ENCODE results near the gene DNAH14. TPM values are rescaled to one million over a fixed set of nuclear protein-coding genes. Genes with fewer than 3 reads are reported as not detected.

The DNAH14 gene
- total and polyA plus RNA-seq, 2 of the 4 experiments (the other 2 are of a cell fraction), result 2.7 to 3.6 TPM

- DNase-seq (no peak), ATAC-seq (ENCODE audit: low read depth) (no peak)
- Histone ChIP-seq H2BK20ac (ENCODE audit: low read depth, low read length) (no peak overlapping the region), H3K27ac (ENCODE audit: insufficient read depth, low read length) (no peak overlapping the region), H3K9ac (ENCODE audit: low read depth, low read length) (no peak overlapping the region), H3K27me3 (ENCODE audit: control insufficient read depth, insufficient read depth, low read length) (no peaks in the 10 kb centered on the region), H2AK9ac (replicated peaks; ENCODE audit: low read depth, low read length, poor library complexity) (no peak overlapping the region), H3K4me1 (ENCODE audit: control insufficient read depth, insufficient read depth, low read length) (no peaks in the 10 kb centered on the region), H4K5ac (ENCODE audit: low read depth, low read length) (no peak overlapping the region), H4K20me1 (ENCODE audit: insufficient read depth, low read length) (no peaks in the 10 kb centered on the region), H3K4me3 (ENCODE audit: insufficient read depth, low read depth, low read length) (no peak overlapping the region), H2AK5ac (ENCODE audit: low read depth, low read length) (no peak overlapping the region), H2AFZ (replicated peaks; ENCODE audit: low read length, poor library complexity) (no peak overlapping the region), H4K91ac (ENCODE audit: insufficient read depth, low read depth, low read length) (no peak overlapping the region), H3K9me1 (ENCODE audit: insufficient read depth, low read length) (no peaks in the 10 kb centered on the region), H3K23ac (ENCODE audit: low read depth, low read length) (no peak overlapping the region), H3K36me3 (ENCODE audit: control insufficient read depth, insufficient read depth, low read length) (no peaks in the 10 kb centered on the region), H2BK15ac (ENCODE audit: low read depth, low read length) (no peak overlapping the region), H3K14ac (replicated peaks; ENCODE audit: low read depth, low read length) (no peak overlapping the region), H2BK5ac (ENCODE audit: low read depth, low read length, poor library complexity, severe bottlenecking) (no peak overlapping the region), H3K4me2 (ENCODE audit: low read depth, low read length) (no peak overlapping the region), H3K9me3 (ENCODE audit: control insufficient read depth, insufficient read depth, low read length) (no peaks in the 10 kb centered on the region; the same call in 1 of the 2 replicates), H3K79me1 (ENCODE audit: low read depth in 1 of 2, low read length in 2 of 2) (no peaks in the 10 kb centered on the region), H4K8ac (ENCODE audit: low read depth in 2 of 2, low read length in 2 of 2) (no peak overlapping the region), H2BK120ac (ENCODE audit: low read depth, low read length) (no peak overlapping the region), H3K4ac (ENCODE audit: low read depth, low read length) (no peak overlapping the region), H3K18ac (ENCODE audit: low read depth, low read length) (no peak overlapping the region), H3K56ac (ENCODE audit: extremely low read depth, insufficient read depth, low read length) (no peak overlapping the region)
- no TSS peak for BruUV-seq (replicated peaks)
- dilution Hi-C loops (cut with HindIII; ENCODE audit: low sequenced_read_pairs, unreplicated experiment), result no loop called here
- ChIA-PET CTCF (interaction anchor here (0.9 kb wide), 1 partner anchor 9 kb away, joined by 4 read pairs; no protein-coding TSS in a partner anchor), POLR2A (ENCODE audit: unreplicated experiment) (no interaction called here)
- in situ Hi-C loops (cut with MboI; ENCODE audit: low sequenced_read_pairs), result no loop called here
- no peak for TF ChIP-seq MXI1 (IDR thresholded peaks at IDR 0.05; ENCODE audit: borderline replicate concordance, low read depth, low read length)
- no peak for TF ChIP-seq SMC3 (IDR thresholded peaks at IDR 0.05; ENCODE audit: low read depth, low read length)
- TF ChIP-seq BHLHE40 (IDR thresholded peaks at IDR 0.05; ENCODE audit: low read depth, low read length), result no peak
- no peak for TF ChIP-seq POLR2A (IDR thresholded peaks at IDR 0.05; ENCODE audit: low read depth, low read length)
- TF ChIP-seq USF2 (IDR thresholded peaks at IDR 0.05; ENCODE audit: low read depth, low read length), result no peak
- intact Hi-C loops (cut with micrococcal nuclease), result no loop called here
These were observed 213.5 kb downstream of the DNAH14 start for GRCh38 chr1:225143001-225143400.

Data from IMR-90 (cell line).